HG03442 (cell line): ENCODE data around the gene CFDP1.
A peak's percentile ranks its signal among the peaks of the same experiment; 100 is the strongest.

Source experiments
- ATAC-seq: cut with Tn5 transposase; IDR thresholded peaks from one replicate; pipeline ENCODE4 v1.9.1; 2021; ENCODE audit warnings: mild to moderate bottlenecking, moderate library complexity; ENCODE audit not compliant: unreplicated experiment

CFDP1 gene

DNA sequence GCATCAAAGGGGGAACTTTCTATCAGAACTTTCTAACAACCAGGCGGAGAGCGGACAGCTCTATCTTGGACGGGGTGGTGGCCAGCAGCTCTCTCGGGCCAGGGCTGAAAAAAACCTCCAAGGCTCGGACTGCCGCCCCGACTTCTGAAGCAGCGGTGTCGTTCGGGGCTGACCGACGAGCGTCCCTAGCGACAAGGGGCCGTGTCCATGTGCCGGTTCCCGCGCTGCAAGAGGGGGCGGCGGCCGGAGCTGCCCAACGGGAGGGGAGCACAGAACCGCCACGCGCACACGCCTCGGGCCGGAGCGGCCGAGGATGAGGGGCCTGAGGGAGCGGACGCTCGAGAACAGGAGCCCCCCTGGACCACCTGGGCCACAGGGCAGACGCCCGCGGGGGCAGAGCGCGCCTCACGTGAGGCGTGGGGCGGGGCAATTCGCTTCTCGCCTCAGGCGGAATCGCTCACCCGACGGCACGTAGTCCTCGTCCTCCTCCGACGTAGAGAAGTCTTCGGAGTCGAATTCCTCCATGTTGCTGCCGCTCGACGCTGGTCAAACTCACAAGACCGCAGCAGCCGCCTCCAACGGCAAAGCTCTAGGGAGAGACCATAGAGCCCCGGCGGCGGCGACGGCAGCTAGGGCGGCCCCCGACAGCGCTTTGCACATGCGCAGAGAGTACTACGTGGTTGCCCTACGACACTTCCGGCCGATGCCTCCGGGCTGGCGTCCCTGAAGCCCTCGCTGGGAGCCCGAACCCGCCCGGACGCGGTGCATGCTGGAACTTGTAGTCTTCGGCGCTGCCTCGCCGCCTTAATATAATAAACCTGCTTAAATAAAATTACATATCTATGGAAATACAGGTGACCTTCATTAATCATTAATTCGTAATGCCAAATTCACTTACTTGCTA lies at the start of gene CFDP1:
Gene CFDP1, minus strand, starts transcription at position 676 of the 904 bp plus-strand sequence. Its CDS starts 151 bp downstream, at position 525.
- peak; percentile 90 for ATAC-seq

GRCh38 chr16:75482434-75483205 lies 49.3 kb upstream of the CFDP1 start:
- ATAC-seq: no peak

DNA sequence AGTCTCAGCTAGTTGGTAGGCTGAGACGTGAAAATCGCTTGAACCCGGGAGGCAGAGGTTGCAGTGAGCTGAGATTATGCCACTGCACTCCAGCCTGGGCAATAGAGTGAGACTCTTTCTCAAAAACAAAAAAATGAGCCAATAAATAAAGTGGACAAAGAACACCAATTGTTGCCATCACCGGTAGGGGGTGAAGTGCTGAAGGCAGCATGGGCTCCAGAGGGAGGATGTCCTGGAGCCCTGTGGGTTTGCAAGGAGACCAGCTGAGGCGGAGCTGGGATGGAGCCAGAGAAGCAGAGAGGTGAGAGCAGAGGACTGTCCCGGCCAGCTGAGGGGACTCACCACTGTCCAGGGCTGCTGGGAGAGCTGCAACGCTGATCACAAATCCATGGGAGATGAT lies 48.2 kb upstream of the CFDP1 start:
- ATAC-seq: no peak

GRCh38 chr16:75479421-75479990 lies 46.2 kb upstream of the CFDP1 start:
- ATAC-seq: no peak

- no peak for ATAC-seq
These were observed 45.4 kb upstream of the CFDP1 start for GRCh38 chr16:75478480-75479345.

DNA sequence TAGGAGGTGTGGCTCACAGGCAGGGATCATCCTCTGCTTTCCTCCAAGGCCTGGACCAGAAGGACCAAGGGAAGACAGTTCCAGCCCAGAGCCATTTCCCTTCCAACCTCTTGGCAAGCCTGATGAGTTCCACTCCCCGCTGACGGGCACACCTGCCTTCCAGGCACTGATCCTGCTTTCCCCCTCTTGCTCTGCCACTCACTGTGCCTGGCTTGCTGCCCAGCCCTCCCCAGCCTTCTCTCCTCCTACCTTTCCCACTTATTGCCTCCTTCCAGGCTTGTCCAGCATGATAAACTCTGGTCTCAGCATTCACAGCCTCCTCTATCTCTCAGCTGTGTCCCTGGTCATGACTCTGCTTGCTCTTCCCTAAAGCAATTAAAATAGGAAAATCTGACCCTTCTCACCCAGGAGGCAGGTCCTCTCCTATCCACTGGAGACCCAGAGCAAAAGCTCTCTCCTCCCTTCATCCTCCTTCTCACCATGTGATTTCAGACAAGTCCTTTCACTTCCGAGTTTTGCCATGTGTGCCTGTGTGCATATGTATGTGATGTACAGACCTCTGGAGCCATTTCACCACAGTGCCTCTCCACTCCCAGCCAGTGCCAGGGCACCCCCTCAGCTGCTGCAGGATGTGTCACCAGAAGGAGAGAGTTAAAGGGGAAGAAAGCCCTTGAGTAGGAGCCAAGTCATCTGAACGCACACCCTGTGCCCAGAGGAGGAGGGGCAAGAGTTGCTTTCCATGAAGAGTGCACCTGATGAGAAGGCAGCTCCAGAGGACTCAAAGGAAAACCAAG lies 44.6 kb upstream of the CFDP1 start:
- ATAC-seq: peak; percentile 57

- no peak for ATAC-seq
These were observed 43.5 kb upstream of the CFDP1 start for GRCh38 chr16:75476817-75477216.

- ATAC-seq: no peak
These were observed 42.1 kb upstream of the CFDP1 start for GRCh38 chr16:75475420-75475847.

DNA sequence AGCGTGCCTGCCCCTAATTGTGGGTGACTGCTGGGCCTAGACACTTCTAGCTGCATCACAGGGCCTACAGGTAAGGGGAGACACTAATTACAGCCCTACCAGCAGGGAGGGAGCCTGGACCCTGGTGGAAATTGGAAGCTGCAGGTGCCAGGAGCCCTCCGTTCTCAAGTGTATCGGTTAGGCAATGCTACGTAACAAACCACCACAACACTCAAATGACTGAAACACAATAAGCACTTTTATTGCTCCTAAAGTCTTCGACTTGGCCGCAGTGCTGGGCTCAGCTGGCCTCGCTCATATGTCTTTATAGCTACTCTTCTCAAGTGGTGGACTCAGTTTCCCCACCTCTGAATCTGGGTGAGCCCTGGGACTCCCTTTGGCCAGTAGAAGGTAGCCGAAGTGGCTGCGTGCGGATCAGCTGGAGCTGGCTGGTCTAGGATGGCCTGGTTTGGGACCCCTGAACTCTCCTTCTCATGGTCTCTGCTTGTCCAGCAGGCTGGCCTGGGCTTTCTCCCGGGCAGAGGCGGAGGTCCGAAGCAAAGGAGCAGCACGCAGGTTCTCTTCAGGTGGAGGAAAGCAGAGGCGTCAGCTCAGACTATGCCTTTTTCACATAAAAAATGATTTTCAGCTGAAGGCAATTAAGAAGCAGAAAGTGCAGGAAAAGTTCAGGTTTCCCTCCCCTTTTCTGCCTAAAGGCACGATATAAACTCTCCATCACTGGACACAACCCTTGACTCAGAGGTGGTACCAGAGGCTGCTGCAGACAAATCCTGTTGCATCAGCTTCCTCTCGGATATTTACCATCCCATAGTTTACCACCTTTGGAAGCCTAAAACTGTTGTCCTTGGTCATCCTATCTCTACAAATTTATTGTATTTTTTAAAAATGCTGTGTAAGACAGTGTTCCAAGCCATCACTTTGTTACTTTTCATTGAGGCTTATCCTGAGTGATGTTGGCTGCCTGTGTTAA lies 39.9 kb upstream of the CFDP1 start:
- no peak for ATAC-seq

GRCh38 chr16:75471723-75472633 lies 38.7 kb upstream of the CFDP1 start:
- ATAC-seq: peak; percentile 77

DNA sequence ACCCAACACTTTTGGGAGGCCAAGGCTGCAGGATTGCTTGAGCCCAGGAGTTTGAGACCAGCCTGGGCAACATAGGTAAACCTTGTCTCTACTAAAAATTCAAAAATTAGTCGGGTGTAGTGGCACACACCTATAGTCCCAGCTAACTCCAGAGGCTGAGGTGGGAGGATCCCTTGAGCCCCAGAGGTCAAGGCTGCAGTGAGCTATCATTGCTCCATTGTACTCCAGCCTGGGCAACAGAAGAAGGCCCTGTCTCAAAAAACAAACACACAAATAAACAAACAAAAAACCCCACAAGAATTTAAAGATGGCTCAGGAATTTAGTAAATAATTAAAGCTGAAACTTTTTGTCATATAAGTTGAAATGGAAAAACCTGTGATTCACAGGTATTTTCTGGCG lies 33.5 kb upstream of the CFDP1 start:
- ATAC-seq: no peak

DNA sequence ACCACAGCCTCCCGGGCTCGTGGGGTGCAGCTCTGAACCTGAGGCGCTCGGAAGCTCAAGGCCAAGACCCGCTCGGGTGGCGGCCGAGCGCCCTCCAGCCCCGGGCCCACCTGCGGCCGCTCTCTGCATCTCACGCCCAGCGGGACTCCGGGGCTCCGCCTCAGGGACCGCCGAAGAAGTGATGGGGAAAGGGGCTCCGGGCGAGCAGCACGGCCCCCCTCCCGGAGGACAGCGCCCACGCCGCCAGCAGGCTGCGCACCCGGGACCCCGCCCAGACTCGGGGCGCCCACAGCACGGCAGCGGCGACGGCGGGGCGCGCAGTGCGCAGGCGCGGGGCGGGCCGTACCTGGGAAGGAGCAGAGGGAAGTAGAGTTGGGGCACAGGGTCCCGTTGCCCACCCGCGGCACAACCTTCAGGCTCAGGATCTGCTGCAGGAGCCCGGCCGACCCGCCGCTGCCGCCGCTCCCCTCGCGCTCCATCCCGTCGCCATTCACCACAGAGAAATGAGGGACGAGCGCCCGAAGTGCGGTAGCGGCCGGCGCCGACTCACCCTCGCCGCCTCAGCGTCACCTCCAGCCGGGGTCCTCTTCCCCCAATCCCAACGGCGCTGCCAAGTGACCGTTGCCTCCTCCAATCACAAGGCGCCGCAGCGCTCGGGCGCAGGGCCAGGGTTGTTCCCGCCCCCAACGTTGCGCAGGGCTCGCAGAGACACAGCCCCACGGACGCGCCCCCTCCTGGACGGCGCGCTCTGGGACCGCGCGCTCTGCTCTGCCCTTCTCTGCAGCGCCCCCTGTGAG lies 31.0 kb upstream of the CFDP1 start, which contains the start of gene TMEM170A:
Gene TMEM170A, minus strand, starts transcription at position 568 of the 797 bp plus-strand sequence. Its CDS starts 89 bp downstream, at position 479.
- ATAC-seq: peak; percentile 89

DNA sequence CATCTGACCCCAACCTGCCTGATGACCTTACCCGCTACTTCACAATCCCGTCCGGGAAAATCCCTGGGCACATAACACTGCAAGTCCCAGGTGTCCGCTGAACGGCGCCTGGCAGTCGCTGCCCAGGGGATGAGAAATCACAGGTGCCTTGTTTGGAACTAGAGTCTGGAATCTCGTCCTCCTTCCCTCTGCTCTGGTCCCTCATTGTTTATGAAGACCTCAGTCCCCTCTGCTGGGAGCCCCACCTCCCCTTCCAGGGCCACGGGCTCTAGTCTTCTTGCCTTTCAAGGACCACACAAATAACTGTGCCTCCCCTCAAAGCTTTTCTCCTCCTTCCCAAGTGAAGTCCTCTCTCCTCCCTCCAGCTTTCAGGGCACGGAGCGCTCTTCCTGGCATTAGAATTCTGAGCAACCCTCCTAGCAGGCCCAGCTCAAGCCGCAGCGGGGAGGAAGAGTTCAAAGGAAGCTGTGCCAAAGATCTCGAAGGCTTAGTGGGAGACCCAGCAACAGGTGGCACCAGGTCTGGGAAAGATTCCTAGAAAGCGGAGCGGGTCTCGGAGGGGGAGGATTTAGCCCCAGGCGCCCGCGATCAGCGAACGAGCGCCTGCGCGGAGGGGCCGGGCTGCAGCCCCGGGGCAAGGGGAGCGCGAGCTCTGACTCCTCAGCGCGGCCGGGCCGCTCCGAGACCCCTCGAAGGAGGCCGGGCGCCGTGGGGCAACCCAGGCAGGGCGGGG lies 30.3 kb upstream of the CFDP1 start:
- peak; percentile 4 for ATAC-seq

DNA sequence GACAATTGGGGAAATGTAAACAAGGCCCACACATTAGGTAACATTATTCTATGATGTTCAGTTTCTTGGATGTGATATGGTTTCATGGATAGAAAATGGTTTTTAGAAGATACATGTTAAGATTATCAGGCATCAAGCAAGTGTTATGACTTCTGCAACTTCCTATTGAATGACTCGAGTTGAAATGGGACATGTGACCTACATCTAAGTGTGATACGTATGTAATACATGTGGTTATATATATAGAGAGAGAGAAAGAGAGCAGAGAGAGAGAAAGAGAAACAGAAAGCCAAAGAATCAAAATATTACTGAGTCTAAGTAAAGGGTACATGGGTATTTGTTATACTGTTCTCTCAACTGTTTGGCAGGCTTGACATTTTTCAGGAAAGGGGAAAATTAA lies 29.5 kb upstream of the CFDP1 start:
- peak; percentile 21 for ATAC-seq

DNA sequence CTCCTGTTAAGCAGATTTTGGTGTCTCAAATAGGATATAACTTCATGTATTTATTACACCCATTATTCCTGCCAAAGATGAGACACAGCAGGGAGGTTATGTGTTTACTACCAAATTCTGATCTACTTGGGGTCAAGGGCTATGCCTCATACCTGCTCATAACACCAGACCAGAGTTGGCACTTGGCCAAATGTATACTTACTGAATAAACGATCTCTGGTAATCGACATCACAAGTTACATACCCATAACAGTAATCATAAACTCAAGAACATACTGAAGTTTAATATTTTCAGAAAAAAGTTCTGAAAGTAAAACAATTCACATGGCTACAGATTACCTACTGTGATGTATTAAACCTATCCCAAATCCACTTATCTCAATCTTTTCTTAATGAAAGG lies 28.3 kb upstream of the CFDP1 start:
- no peak for ATAC-seq

DNA sequence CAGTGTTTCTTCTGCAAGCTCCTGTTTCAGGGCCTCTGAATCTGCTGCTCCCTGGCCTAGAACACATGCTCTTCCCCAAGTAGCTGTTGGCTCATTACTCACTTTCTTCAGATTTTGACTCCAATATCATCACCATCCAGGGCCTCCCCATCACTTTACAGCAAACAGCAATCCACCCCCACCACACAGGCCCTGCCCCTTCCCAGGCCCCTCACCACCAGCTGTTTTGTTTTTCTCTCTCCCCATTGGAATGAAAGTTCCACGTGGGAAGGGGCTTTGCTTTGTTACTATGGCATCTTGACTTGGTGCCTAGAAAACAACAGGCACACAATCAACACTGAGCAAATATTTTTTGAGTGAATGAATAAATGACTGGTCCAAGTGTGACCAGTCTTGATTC lies 27.1 kb upstream of the CFDP1 start:
- ATAC-seq: no peak
